ENCODE data around the gene AFDN. TPM values are rescaled to one million over a fixed set of nuclear protein-coding genes. Genes with fewer than 3 reads are reported as not detected.

The AFDN gene
- total RNA-seq, 1 donor from 2014 or later = 102 TPM

- Mint-ChIP-seq H3K27me3 (ENCODE audit: low read depth, unreplicated experiment) (no peaks in the 10 kb centered on the region), H3K36me3 (ENCODE audit: low read depth, unreplicated experiment) (no peaks in the 10 kb centered on the region), H3K27ac (ENCODE audit: unreplicated experiment) (no peak overlapping the region), H3K9me3 (ENCODE audit: unreplicated experiment) (no peaks in the 10 kb centered on the region), H3K4me1 (ENCODE audit: low read depth, unreplicated experiment) (peaks cover 18% of the 10 kb centered on the region), H3K4me3 (ENCODE audit: unreplicated experiment) (no peak overlapping the region)
- Histone ChIP-seq H3K9me3 (ENCODE audit: insufficient read depth, low read depth, low read length) (no peaks in the 10 kb centered on the region), H3K27me3 (ENCODE audit: insufficient read depth, low read length) (no peaks in the 10 kb centered on the region), H3K4me2 (ENCODE audit: low read length) (no peak overlapping the region), H3K27ac (ENCODE audit: low read depth, low read length) (no peak overlapping the region), H2AFZ (ENCODE audit: low read depth, low read length) (no peak overlapping the region), H4K20me1 (ENCODE audit: insufficient read depth, low read length) (peaks cover 85% of the 10 kb centered on the region), H3K4me3 (ENCODE audit: insufficient read depth, low read depth, low read length) (no peak overlapping the region), H3K4me1 (ENCODE audit: insufficient read depth, low read length) (no peaks in the 10 kb centered on the region), H3K9ac (ENCODE audit: low read length) (no peak overlapping the region), H3K36me3 (ENCODE audit: insufficient read depth, low read length) (no peaks in the 10 kb centered on the region), H3K79me2 (ENCODE audit: insufficient read depth, low read length) (peaks cover 94% of the 10 kb centered on the region)
- TF ChIP-seq EZH2 (IDR thresholded peaks at IDR 0.05; ENCODE audit: insufficient read depth, low read length) = no peak
- TF ChIP-seq, protein P1, sequence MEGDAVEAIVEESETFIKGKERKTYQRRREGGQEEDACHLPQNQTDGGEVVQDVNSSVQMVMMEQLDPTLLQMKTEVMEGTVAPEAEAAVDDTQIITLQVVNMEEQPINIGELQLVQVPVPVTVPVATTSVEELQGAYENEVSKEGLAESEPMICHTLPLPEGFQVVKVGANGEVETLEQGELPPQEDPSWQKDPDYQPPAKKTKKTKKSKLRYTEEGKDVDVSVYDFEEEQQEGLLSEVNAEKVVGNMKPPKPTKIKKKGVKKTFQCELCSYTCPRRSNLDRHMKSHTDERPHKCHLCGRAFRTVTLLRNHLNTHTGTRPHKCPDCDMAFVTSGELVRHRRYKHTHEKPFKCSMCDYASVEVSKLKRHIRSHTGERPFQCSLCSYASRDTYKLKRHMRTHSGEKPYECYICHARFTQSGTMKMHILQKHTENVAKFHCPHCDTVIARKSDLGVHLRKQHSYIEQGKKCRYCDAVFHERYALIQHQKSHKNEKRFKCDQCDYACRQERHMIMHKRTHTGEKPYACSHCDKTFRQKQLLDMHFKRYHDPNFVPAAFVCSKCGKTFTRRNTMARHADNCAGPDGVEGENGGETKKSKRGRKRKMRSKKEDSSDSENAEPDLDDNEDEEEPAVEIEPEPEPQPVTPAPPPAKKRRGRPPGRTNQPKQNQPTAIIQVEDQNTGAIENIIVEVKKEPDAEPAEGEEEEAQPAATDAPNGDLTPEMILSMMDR (IDR thresholded peaks at IDR 0.05; ENCODE audit: insufficient read depth, low read depth, low read length) = no peak
- DNase-seq (ENCODE audit: low read depth) = no peak
- FAIRE-seq = no peak
These were observed 12.6 kb downstream of the AFDN start for GRCh38 chr6:167839343-167839742.

GRCh38 chr6:167839755-167840154, 13.0 kb downstream of the AFDN start:
- no peak for FAIRE-seq
- Histone ChIP-seq H2AFZ (ENCODE audit: low read depth, low read length) (no peak overlapping the region), H3K79me2 (ENCODE audit: insufficient read depth, low read length) (peaks cover 94% of the 10 kb centered on the region), H3K27ac (ENCODE audit: low read depth, low read length) (no peak overlapping the region), H3K4me1 (ENCODE audit: insufficient read depth, low read length) (no peaks in the 10 kb centered on the region), H3K4me3 (ENCODE audit: insufficient read depth, low read depth, low read length) (no peak overlapping the region), H3K27me3 (ENCODE audit: insufficient read depth, low read length) (no peaks in the 10 kb centered on the region), H3K36me3 (ENCODE audit: insufficient read depth, low read length) (no peaks in the 10 kb centered on the region), H3K9ac (ENCODE audit: low read length) (no peak overlapping the region), H3K4me2 (ENCODE audit: low read length) (no peak overlapping the region), H4K20me1 (ENCODE audit: insufficient read depth, low read length) (peaks cover 81% of the 10 kb centered on the region), H3K9me3 (ENCODE audit: insufficient read depth, low read depth, low read length) (no peaks in the 10 kb centered on the region)
- no peaks in the 10 kb centered on the region for H3K9me3 Mint-ChIP-seq (ENCODE audit: unreplicated experiment)
- H3K4me1 Mint-ChIP-seq (ENCODE audit: low read depth, unreplicated experiment) = peaks cover 18% of the 10 kb centered on the region
- no peak overlapping the region for H3K27ac Mint-ChIP-seq (ENCODE audit: unreplicated experiment)
- DNase-seq (ENCODE audit: low read depth) = no peak
- no peaks in the 10 kb centered on the region for H3K36me3 Mint-ChIP-seq (ENCODE audit: low read depth, unreplicated experiment)
- H3K4me3 Mint-ChIP-seq (ENCODE audit: unreplicated experiment) = no peak overlapping the region
- TF ChIP-seq, protein P1 (IDR thresholded peaks at IDR 0.05; ENCODE audit: insufficient read depth, low read depth, low read length) = no peak
- no peak for TF ChIP-seq EZH2 (IDR thresholded peaks at IDR 0.05; ENCODE audit: insufficient read depth, low read length)
- H3K27me3 Mint-ChIP-seq (ENCODE audit: low read depth, unreplicated experiment) = no peaks in the 10 kb centered on the region

DNA sequence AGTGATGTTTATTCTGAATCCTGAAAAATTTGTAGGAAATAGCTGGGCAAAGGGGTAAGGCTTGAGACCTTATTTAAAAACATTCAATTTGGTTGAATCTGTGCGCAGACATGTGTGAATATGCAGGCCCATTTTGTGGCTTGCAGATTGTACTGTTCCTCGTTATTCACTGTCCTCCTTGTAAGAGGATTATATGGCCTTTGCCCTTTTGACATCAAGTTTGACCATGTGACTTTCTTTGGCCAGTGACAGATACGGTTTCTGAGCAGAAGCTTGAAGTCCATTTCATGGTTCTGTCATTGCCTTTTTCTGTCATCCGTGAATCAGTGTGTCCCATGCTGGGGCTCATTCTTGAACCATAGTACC, 13.4 kb downstream of the AFDN start:
- Histone ChIP-seq H3K79me2 (ENCODE audit: insufficient read depth, low read length) (peaks cover 93% of the 10 kb centered on the region), H3K4me3 (ENCODE audit: insufficient read depth, low read depth, low read length) (no peak overlapping the region), H3K36me3 (ENCODE audit: insufficient read depth, low read length) (no peaks in the 10 kb centered on the region), H3K4me2 (ENCODE audit: low read length) (no peak overlapping the region), H3K9me3 (ENCODE audit: insufficient read depth, low read depth, low read length) (no peaks in the 10 kb centered on the region), H2AFZ (ENCODE audit: low read depth, low read length) (no peak overlapping the region), H3K27me3 (ENCODE audit: insufficient read depth, low read length) (no peaks in the 10 kb centered on the region), H3K9ac (ENCODE audit: low read length) (no peak overlapping the region), H4K20me1 (ENCODE audit: insufficient read depth, low read length) (peaks cover 77% of the 10 kb centered on the region), H3K4me1 (ENCODE audit: insufficient read depth, low read length) (no peaks in the 10 kb centered on the region), H3K27ac (ENCODE audit: low read depth, low read length) (no peak overlapping the region)
- DNase-seq (ENCODE audit: low read depth) (no peak), FAIRE-seq (no peak)
- no peak overlapping the region for H3K27ac Mint-ChIP-seq (ENCODE audit: unreplicated experiment)
- peaks cover 15% of the 10 kb centered on the region for H3K4me1 Mint-ChIP-seq (ENCODE audit: low read depth, unreplicated experiment)
- no peak overlapping the region for H3K4me3 Mint-ChIP-seq (ENCODE audit: unreplicated experiment)
- H3K27me3 Mint-ChIP-seq (ENCODE audit: low read depth, unreplicated experiment) = no peaks in the 10 kb centered on the region
- H3K9me3 Mint-ChIP-seq (ENCODE audit: unreplicated experiment) = no peaks in the 10 kb centered on the region
- TF ChIP-seq EZH2 (IDR thresholded peaks at IDR 0.05; ENCODE audit: insufficient read depth, low read length) = no peak
- TF ChIP-seq, protein P1 (IDR thresholded peaks at IDR 0.05; ENCODE audit: insufficient read depth, low read depth, low read length) = no peak
- H3K36me3 Mint-ChIP-seq (ENCODE audit: low read depth, unreplicated experiment) = no peaks in the 10 kb centered on the region

All from astrocyte (in vitro differentiated cells and primary cell).